Hematopoietic multipotent progenitor cell treated with erythropoietin and hydrocortisone succinate and interleukin-3 and kit ligand, for 15 days (in vitro differentiated cells): Measurements from ENCODE around the gene AGBL4.

Source experiments
- DNase-seq: peaks from one replicate; pipeline ENCODE4 v3.0.0-alpha.2; 2015; ENCODE audit warnings: low spot score

AGBL4 gene

DNA sequence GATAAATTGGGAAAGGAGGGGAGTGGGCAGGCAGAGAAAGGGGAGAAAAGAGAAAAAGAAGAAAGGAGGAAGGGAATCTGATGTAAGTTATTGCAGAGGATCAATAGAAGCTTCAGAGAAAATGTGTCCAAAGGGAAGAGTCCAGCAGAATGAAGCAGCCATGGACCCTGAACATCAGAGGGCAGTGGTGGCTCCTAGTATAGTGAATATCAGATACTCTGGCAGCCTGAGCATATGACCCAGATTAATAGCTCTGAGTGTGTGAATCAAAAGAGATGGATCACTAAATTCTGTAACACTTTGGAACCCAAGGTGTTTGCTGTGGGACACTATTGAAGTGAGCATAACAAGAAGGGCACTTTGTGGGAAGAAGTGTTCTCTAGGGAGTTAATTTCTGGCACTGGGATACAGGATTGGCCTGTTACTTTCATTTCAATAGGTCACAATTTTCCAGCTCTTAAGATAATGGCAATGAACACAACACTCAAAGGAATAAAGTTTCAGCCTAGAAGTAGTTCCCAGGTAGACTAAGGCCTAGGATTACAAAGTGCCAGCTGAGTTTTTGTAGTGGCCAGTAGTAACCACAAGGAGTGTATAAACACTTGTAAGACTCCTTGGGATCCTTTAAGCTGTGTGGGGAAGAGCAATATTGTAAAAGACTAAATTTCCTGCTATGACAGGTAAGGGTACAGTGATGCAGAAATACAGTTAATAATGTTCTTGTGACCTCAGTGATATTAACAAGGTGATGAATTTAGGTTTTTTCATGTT is 1082.6 kb downstream of the AGBL4 start:
- DNase-seq, result no peak

DNA sequence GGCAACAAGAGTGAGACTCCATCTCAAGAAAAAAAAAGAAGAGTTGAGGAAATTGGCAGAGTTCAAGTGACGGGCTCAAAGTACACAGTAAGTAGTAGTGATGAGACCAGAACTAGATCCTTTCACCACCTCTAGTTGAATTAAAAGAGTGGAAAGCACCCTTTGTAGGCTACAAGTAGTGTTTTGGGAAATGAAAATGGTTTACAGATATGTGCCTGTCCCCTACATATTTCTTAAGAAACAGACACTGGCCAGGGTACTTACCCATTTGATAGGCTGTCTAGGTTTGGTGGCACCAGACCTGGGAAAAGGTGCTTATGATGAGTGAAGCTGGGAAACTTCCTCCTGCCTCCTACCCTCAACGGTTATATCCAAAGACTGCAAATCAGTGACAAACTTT is 1083.4 kb downstream of the AGBL4 start:
- no peak for DNase-seq

DNA sequence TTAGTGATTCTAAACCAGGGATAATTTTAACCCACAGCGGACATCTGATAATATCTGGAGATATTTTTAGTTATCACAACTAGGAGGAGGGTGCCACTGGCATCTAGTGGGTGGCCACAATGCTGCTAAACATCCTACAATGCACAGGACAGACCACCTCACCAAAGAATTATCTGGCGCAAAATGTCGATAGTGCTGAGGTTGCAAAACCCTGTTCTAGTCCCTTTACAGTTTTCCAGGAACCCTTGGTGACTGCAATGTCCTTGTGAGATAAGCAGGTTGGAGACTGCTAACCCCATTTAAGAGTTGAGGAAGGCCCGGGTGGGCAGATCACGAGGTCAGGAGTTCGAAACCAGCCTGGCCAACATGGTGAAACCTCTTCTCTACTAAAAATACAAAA is 1083.9 kb downstream of the AGBL4 start:
- no peak for DNase-seq

DNA sequence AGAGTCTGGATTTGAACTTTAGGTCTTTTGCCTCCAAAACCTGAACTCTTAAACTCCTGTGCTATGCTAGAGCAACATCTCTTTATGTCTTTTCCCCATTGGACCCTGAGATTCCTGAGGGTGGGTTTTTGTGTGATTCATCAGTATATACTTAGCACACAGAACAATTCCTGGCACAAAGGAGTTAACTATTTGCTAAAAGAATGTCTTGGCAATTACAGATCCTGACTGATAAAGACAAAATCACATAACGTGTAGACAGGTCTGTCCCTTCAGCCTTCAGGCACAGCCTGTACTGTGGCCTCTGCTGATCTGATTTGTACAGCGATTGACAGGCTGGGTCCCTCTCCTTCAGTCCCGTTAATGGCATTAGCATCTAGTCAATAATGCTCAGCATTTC is 1084.7 kb downstream of the AGBL4 start:
- DNase-seq, result no peak

DNA sequence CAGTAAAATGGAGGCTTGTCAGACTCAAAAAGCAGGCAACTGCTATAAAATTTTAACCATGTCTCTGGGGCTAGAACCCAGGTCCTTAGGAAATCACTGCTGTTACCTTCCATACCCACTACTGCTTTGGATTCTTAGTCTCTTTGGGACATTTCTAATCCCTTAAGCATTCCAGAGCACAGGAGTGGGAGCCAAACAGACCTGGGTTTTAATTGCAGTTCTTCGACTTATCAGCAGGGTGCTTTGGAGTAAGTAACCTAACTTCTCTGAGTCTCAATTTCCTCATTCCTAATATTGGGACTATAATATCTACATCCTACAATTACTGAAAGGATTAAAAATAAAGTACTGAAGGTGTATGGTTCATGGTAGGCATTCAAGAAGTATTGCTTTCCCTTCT is 1086.0 kb downstream of the AGBL4 start:
- no peak for DNase-seq

DNA sequence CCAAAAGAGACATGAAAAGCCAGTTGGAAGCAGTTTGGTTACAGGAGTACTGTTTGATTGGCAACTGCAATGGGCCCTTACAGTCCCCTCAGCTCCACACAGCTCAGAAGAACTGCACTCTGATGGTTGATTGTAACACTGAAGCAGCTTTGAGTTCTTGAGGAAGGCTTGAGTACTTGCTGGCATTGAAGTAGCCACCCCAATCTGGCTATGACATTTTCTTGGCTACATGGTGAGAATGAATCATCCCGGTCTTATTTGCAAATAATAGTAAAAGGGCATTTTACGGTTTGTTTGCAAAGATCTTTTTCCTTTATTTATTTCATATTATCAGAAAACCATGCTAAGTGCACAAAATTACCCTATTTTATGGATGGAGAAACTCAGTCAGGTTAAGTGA is 1087.3 kb downstream of the AGBL4 start:
- DNase-seq, result no peak

DNA sequence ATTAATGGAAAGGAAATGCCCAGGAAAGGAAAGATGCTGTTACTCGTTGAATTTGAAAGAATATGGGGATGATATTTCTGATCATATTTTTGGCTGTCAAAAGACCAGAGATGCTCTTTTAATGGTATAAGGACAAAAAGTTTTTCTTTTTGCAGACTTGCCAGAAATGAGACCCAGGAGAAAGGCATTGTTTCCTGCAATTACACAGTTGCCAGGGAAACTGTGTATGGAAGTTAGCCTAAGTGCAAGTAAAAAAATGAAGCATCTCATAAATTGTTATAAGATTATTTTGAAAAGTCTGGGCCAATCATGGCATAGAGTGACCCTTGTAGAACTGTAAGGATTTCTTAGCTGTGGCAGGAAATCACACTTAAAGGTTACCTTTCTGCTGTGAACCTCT is 1091.4 kb downstream of the AGBL4 start:
- DNase-seq, result no peak

DNA sequence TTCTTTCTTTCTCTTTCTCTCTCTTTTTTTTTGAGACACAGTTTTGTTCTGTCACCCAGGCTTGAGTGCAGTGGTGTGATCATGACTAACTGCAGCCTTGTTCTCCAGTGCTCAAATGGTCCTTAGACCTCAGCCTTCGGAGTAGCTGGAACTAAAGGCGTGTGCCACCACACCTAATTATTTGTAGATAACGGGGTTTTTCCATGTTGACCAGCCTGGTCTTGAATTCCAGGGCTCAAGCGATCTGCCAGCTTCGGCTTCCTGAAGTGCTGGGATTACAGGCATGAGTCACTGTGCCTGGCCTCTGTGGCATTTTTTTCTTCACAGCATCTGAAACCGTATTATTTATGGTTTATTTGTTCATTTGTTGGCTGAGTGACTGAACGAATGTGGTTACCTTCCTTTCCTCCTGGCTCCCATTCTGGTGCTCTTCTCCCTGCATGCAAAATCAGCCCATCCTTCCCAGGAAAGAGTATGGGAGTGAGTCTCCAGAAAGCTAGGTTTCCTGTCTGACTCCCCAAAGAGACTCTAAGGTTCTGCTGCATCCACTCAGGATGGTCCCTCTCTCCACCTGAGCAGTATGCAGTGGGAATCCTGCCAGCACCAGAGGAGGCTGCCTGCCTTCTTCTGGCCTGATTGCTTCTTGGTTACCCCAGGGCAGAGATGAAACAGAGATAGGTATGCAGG is 1092.1 kb downstream of the AGBL4 start:
- no peak for DNase-seq

DNA sequence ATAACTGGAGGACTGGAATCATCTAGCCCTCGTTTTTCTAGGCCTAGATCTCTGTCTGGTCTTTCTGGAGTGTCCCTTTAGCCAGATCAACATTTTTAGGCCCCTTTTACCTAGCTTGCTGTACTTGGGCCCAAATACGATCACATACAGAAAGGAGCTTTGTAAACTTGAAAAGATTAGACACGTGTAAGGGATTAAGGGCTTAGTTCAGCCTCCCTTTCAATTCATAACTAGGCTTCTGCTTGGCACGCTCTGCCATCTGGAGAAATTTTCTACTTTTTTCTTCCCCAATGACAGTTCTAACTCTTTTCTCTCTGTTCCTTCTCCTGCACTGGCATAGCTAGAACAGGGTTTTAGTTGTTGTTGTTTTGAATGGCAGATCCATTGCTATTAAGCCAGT is 1093.7 kb downstream of the AGBL4 start:
- DNase-seq, result no peak

DNA sequence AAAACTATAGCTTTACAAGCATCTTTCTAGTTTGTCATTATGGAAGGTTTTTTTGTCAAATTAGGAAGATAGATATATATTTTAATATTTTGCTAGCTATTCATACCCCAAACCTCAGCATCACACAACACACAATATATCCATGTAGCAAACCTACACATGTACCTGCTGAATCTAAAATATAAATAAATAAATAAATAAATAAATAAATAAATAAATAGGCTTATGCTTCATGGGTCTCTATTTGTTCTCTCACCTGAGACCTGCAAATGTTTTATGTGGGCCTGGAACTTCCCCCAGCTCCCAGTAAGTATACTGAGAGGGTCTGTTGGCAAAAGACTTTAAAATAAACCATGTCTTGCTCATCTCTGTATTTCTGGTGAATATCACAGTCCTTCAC is 1099.7 kb downstream of the AGBL4 start:
- no peak for DNase-seq

DNA sequence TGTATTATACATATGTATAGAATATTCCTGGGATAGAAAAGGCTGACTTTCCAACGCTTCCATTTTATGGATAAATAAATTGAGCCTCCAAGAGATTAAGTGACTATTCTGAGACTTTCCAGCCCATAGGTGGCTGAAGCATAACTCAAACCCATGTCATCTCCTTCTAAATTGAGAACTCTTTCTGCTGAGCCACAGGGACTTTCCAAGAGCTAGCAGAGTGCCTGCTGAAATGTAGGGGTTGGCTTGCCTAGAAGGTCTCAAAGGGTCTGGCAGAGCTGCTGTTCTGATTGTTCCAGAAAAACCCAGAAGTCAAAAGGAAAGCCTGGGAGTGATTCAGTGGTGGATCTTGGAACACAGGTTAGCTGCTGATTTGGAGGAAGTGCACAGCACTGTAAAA is 1100.6 kb downstream of the AGBL4 start:
- no peak for DNase-seq

DNA sequence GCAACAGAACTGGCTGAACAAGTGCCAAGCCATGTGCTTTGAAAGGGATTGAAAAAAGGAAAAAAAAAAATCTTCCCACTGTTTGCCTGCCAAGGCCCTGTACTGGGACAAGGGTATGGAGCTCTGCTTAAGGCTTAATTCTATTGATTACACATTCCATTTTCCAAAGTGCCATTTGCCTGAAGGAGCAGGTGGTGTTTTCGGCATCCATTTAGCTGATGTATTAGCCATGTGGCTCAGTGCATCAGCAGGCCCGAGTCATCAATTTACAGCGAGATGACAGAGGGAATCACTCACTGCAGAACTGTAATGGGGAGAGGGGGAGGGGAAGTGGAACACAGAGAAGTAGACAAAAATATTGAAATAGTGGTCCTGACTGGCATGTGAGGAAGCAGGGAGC is 1102.9 kb downstream of the AGBL4 start:
- no peak for DNase-seq

DNA sequence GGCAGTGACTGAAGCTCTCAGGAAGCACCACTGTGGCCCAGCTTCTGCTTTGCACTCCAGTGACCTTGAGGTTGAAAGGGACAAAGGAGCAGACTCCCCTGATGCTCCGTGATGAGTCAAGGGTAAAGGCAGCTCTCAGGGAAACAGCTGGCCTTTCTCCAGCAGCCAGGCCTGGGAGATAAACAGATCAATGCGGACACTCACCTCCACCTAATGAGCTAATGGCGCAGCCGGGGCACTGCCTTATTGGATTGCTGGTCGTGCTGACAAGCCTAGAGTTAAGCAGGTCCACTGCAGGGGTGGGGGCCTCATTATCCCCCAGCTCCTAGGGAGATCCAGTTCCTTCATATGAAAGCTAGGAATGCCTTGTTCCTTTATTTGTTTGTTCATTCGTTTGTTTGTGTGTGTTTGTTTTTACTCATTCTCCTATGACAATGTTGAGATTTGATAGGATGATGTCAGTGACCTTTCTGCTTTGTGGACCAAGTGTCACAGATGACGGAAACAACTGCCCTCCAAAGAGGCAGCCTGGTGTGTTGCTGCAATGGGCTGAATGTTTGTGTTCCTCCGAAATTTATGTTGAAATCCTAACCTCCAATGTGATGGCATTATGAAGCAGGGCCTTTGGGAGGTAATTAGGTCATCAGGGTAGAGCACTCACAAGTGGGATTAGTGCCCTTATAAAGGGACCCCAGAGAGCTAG is 1105.7 kb downstream of the AGBL4 start:
- no peak for DNase-seq

DNA sequence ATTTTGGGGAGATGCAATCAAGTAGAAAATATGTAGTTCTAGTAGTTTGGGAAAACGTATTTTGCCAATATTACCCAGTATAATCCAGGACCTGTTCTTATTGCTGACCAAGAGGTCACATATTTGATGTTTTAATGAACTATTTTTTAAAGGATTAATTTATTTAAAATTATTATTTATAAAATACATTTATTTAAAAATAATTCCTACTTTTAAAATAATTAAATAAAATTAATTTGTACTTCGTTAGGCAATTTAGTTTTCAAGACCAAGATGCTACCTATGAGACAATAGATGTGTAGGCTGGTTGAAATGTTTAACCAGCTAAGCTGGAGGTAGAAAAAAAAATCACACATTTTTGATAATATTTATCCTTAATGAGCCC is 1106.7 kb downstream of the AGBL4 start:
- no peak for DNase-seq

DNA sequence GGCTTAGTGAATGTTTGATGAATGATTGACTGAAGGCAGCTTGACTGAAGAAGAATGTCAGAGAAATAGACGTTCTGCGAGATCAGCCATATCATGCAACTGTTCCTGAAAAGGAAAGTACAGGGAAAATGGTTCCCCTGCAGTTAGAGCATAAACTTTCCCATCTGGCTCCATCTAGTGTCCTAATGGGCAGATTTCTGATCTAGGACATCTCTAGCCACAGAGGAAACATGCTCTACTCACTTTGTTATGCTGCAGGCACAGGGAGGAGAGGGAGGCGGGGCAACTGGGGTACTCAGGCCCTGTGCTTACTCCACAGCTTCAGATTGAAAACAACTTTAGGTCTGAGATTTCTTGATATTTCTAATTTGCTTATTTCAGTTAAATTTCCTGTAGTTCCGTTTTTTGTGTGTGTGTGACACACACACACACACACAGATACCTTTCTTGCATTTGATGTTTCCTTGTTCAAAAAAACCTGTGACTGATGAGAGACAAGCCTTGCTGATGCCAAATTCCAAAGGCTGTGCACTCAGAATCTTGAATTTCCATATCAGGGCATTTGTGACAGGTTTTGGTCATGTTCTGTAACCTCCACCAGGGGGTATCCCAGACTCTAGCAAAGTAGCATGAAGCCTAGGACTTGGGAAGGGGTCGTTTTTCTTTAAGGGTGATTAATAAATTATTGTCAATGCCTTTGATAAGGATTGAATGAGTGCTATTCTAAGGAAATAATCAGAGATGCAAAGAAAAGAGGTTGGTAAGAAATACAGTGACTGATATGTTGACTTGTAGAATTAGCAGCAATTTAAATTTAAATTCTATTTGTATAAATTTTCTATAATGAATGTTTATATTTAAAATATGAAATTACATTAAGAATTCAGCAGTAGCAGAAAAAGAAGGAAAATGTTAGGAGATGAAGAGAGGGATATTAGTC is 1107.4 kb downstream of the AGBL4 start:
- no peak for DNase-seq

DNA sequence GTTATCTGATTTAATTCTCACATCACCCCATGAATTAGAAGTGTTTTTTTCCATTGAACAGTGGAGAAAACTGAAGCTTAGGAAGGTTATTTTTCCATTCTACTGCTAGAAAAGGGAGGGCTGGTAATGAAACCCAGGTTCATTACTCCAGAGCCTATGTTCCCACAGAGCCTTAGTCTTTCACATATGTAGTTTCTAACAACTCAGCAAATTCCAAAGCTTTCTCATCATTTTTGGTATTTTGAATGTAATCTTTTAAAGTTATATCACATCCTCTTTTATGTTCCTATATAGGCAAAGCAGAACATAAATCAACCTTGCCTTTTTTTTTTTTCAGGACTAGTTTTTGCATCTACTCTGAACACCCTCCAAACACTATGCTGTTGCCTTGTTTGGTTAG is 1115.1 kb downstream of the AGBL4 start:
- no peak for DNase-seq

DNA sequence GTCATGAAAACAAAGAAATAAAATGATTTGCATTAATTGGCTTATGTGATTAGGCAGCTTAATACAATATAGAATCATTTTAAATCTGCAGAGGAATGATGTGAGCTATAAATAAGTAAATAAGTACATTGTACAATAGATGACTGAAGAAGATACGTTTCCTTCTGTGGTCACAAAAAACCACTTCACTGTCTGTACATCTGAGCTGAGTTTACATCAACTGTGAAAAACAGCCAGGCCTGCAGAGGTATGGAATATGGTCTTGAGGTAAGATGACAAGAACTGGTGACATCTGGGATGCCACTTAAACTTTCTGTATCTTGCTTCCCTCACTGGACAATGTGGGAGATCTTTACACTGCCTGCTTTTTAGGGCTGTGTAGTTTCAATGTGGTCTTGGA is 1117.0 kb downstream of the AGBL4 start:
- DNase-seq, result no peak

DNA sequence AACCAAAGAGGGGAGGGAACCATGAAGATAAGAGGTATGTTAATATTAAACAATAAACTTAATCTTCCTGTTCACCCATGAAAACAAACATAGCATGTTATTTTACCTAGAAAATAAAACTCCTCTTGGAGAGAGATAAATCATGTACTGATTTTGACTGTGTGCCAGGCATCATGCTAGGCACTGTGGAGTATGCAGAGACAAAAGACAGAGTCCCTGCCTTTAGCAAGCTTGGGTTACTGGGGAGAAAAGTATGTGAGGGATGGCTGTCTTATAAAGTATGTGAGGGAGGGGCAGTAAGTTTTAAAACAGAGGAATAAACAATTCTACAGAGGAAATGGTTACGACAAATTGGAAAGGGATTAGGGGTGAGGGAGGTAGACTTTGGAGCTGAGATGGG is 1117.6 kb downstream of the AGBL4 start:
- DNase-seq, result no peak

DNA sequence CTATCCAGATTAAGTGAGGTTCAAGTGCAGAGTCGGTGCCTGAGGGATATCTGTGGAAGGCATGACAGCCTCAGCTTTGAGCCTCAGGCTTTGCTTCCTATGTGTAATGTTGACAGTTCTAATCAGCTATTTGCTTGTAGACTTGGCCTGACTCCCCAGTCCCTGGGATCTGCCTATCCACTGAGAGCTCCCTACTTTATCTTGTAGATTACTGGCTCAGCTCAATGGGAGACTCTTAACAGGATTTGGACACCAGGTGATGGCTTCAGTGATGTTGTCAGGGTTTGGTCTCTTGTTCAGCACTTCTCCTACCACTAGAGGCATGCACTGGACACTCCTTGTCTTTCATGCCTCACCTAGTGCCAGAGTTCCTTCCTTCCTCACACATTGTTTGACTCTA is 1120.5 kb downstream of the AGBL4 start:
- no peak for DNase-seq

DNA sequence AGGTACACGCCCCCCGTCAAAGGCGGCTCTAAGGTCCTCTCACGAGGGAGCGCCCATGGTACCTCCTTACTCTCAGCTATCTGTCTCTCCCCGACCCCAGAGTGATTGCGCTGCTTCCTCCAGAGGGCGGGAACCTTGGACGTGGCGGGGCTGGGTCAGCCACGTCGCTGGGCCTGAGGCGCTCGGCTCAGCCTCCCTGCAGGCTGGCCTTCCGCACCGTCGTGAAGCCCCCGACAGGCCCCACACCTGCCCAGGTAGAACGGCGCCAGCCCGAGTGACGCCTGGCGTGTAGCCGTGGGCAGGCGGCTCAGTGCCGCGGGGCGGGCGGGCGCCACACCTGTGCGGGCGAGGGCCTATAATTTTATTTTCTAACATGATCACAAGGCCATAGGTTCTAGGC is 1124.9 kb downstream of the AGBL4 start:
- DNase-seq, result no peak

DNA sequence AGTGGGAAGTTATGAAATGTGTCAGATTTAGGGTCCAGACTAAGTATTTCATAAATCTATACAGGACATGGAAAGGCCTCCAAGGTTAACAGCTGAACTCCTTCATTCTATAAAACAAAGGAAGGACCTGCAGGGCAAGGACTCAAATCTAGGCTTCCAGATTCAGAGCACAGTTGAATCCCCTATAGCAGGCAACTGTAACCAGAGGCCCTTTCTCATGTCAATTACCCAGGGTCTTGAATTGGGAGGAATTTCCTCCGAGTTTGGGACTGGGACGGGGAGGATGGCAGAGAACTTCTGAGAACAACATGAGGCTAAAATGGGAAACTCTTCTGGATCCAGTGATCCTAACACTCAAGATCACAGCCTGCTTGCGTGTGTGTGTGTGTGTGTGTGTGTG is 1134.1 kb downstream of the AGBL4 start:
- DNase-seq, result no peak

DNA sequence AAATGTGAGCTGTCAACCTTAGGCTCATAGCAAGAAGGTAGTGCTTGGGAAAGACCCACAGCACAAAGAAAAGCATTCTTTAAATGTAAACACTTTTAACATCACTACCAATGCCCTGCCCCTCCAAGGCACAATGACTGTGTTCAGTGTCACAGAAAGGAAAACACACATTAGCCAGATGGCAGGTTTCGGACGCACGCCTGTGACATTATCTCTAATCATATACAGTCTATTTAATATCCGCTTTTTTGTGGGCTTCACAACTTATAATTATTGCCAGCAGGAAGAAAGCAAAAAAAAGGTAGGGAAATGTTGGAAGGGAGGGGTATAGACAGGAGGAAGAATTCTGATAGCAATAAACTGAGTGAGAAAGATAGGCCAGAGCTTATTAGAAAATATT is 1134.7 kb downstream of the AGBL4 start:
- DNase-seq, result no peak
